HL-60/S4 treated with retinoic acid at 250 ng/mL for 4 days and 3 days (cell line): ENCODE measurements around the gene CLN3.
"Not testable (repeated sequence)": the region's sequence is repeated elsewhere in the genome, so short reads cannot be mapped to it uniquely, and the experiment has no call there.

Experiments used
- in situ Hi-C: fragments of 300-500 bp; cut with MboI; formaldehyde crosslinking; loops from 2 replicates; pipeline ENCODE4 v1.7.0; 2022; ENCODE audit warnings: low sequenced_read_pairs

CLN3 gene

DNA sequence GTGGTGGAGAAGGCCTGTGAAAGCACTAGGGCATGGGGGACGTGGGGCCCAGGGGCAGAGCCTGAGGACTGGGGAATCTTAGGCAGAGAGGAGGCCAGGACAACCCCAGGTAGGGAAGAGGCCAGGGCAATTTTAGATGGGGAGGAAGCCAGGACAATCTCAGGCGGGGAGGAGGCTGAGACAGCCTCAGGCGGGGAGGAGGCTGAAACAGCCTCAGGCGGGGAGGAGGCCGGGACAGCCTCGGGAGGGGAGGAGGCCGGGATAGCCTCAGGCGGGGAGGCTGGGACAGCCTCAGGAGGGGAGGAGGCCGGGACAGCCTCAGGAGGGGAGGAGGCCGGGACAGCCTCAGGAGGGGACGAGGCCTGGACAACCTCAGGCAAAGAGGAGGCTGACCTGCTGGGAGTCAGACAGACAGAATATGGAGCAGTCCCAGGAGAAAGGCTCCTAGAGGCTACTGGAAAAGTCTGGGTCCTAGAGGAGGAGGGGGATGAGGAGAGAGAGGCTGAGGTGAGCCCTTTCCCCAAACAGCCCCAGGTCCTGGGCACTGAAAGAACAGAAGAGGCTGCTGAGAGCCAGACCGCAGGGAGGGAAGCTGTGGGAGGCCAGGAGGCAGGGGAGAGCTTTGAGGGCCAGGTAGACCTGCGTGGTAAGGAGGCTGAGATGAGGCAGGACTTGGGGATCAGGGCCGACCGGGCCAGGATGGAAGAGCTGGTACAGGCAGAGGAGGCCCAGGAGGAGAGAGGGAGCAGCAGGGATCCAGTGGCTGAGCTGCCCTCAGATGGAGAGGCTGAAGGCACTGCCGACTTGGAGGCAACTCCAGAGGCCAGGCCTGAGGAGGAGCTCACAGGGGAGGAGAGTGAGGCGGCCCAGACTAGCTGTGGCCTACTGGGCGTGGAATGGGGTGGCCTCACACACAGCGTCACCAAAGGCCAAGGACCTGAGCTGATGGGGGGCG is 4.2 kb upstream of the CLN3 start:
- in situ Hi-C loops, result loop anchor here (25.0 kb wide), 1 partner anchor 116 kb away; the partner anchor contains the start of gene SULT1A1

DNA sequence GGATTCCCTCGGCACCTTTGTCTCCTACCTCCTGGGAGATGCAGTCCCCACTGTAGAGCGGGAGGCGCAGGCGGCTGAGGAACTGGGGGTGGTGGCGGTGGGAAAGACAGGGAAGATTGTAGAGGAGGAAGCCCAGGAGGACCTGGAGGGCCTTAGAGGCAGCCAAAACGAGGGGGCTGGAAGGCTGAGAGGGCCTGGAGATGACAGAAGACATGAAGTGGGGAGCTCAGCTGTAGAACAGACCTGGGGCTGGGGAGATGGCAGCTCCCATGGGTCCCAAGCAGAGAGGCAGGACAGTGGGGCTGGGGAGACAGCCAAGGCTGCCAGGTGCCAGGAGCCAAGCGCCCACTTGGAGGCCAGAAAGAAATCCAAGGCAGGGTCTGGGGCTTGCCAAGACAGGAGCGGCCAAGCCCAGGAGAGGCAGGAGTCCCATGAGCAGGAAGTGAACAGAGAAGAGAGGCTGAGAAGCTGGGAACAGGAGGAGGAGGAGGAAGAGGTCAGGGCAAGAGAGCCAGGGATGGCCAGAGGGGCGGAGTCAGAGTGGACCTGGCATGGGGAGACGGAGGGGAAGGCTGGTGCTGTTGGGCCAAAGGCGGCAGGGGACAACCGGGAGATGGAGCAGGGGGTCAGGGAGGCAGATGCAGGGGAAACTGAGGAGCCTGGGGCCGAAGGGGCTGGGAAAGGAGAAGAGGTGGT is 3.4 kb upstream of the CLN3 start:
- in situ Hi-C loops, result loop anchor here (25.0 kb wide), 1 partner anchor 117 kb away; the partner anchor contains the start of gene SULT1A1

GRCh38 chr16:28494121-28494851 is 2.4 kb upstream of the CLN3 start, which contains the start of gene APOBR:
APOBR (plus strand) TSS chr16:28494643; CDS start chr16:28494682, 39 bp downstream.
- in situ Hi-C loops, result loop anchor here (25.0 kb wide), 1 partner anchor 118 kb away; the partner anchor contains the start of gene SULT1A1

DNA sequence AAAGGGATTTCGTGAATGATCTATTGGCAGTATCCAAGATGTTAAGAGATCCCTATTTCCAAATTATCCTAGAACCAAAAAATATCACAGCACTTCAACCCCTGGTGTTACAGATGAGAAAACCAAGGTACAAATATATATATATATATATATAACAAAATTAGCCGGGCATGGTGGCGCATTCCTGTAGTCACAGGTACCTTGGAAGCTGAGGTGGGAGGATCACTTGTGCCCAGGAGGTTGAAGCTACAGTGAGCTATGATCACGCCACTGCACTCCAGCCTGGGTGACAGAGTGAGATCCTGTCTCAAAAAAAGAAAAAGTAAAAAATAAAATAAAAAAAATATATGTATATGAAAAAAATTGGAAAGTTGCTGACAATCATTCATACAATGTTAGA is 637 bp upstream of the CLN3 start:
- in situ Hi-C loops, result loop anchor here (25.0 kb wide), 1 partner anchor 120 kb away; the partner anchor contains the start of gene SULT1A1

GRCh38 chr16:28491230-28491969 is 474 bp downstream of the CLN3 start:
- in situ Hi-C loops, result loop anchor here (25.0 kb wide), 1 partner anchor 121 kb away; the partner anchor contains the start of gene SULT1A1

- in situ Hi-C loops, result loop anchor here (25.0 kb wide), 1 partner anchor 126 kb away; the partner anchor contains the start of gene SULT1A1
These were observed 5.6 kb downstream of the CLN3 start for GRCh38 chr16:28486266-28486665.

GRCh38 chr16:28483361-28483760 is 8.5 kb downstream of the CLN3 start:
- in situ Hi-C loops, result loop anchor here (25.0 kb wide), 1 partner anchor 129 kb away; the partner anchor contains the start of gene SULT1A1

- in situ Hi-C loops, result loop anchor here (25.0 kb wide), 1 partner anchor 130 kb away; the partner anchor contains the start of gene SULT1A1
These were observed 9.8 kb downstream of the CLN3 start for GRCh38 chr16:28482026-28482425.

DNA sequence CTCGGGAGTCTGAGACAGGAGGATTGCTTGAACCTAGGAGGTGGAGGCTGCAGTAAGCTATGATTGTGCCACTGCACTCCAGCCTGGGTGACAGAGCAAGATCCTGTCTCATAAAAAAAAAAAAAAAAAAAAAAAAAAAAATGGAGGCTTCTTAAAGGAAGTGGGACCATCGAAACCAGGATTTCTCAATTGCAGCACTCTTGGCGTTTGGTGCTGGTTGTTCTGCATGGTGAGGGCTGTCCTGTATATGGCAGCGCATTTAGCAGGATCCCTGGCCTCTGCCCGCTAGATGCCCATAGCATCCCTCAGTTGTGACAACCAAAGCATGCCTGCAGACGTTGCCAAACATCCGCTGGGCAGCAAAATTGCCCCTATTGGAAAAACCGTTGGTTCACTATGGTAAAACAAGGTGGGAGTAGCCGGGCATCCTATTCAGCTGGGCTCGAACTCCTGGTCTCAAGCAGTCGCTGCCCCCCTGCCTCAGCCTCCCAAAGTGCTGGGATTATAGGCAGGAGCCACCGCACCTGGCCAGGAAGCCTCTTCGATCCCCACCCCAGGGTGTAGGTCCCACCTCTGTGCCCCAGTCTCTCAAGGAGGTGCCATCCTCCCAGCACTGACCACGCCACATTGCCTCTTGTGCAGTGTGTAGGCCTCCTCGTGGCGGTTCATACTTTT is 13.2 kb downstream of the CLN3 start:
- in situ Hi-C loops, result loop anchor here (25.0 kb wide), 1 partner anchor 134 kb away; the partner anchor contains the start of gene SULT1A1

- in situ Hi-C loops, result loop anchor here (25.0 kb wide), 1 partner anchor 135 kb away; the partner anchor contains the start of gene SULT1A1
These were observed 14.5 kb downstream of the CLN3 start for GRCh38 chr16:28477311-28477920.

DNA sequence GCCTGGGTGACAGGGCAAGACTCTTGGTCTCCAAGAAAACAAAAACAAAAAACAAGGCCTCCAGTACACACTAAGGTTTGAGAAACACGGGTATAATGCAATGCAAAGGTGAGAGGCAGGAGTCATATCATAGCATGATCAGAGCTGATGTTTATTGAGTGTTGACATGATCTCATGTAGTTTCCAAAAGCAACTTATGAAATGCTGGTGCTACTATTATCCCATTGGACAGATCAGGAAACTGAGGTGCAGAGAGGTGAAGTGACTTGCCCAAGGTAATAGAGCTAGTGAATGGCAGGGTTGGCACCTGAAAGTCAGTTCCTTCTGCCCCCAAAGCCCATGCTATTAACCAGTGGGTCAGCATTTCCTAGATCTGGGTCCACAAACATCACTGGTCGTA is 16.7 kb downstream of the CLN3 start:
- in situ Hi-C loops, result loop anchor here (25.0 kb wide), 1 partner anchor 137 kb away; the partner anchor contains the start of gene SULT1A1

DNA sequence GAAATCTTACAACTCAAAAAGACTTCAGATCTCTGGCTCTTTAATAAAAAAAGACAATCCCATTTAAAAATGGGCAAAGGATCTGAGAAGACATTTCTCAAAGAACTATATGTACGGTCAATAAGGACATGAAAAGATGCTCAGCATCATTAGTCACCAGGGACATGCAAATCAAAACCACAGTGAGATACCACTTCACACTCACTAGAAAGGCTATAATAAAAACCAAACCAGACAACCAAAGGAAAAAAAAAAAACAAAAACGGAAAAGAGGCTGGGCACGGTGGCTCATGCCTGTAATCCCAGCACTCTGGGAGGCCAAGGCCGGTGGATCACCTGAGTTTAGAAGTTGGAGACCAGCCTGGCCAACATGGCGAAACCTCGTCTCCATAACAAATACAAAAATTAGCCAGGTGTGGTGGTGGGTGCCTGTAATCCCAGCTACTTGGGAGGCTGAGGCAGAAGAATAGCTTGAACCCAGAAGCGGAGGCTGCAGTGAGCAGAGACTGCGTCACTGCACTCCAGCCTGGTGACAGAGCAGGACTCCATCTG is 18.1 kb downstream of the CLN3 start:
- in situ Hi-C loops, result no loop called here

DNA sequence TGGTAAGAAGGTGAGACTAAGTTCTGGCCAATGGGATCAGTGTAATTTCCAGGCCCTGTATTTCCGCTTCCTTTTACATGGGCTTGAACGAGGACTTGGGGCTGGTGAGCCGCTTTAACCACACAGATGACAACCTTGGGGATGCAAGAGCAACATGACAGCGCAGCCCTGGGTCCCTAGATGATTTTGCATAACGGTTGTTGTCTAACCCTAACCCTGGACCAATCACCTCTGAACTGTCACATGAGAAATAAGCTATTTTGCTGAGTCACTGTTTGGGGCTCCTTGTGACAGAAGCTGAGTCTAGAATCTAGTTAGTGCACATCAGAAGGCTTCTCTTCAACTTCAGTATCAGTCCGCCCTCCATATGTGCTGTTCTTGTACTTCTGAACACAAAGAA is 44.8 kb downstream of the CLN3 start:
- in situ Hi-C loops, result not testable (repeated sequence)

GRCh38 chr16:28446388-28446787 is 45.5 kb downstream of the CLN3 start:
- in situ Hi-C loops, result not testable (repeated sequence)

DNA sequence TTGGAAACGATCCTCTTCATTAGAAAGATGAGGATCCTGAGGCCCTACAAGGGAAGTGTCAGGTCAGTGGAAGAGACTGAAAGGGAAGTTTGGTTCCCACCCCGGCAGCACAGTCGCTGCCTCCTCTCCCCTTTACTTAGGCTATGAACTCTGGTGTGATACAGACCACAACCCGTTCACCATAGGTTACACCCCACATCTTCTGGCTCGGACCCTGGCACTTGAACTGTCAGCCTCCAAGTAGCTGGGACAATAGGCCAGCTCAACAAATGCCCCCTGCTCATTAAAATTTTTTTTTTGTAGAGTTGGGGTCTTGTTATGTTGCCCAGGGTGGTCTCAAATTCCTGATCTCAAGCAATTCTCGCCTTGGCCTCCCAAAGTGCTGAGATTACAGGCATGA is 47.9 kb downstream of the CLN3 start:
- in situ Hi-C loops, result not testable (repeated sequence)

GRCh38 chr16:28438899-28439298 is 53.0 kb downstream of the CLN3 start:
- in situ Hi-C loops, result not testable (repeated sequence)

DNA sequence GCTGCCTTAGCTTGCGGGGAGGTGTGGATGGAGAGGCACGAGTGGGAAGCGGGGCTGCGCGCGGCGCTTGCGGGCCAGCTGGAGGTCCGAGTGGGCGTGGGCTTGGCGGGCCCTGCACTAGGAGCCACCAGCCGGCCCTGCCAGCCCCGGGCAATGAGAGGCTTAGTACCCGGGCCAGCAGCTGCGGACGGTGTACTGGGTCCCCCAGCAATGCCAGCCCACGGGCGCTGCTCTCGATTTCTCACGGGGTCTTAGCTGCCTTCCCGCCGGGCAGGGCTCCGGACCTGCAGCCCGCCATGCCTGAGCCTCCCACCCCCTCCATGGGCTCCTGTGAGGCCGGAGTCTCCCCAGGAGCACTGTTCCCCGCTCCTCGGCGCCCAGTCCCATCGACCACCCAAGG is 56.5 kb downstream of the CLN3 start:
- in situ Hi-C loops, result not testable (repeated sequence)
